Natural killer cell (primary cell): ENCODE results near the gene SLC26A8. TPM values are rescaled to one million over a fixed set of nuclear protein-coding genes. Genes with fewer than 3 reads are reported as not detected.

Experiments used
- ATAC-seq, 3 donors: fragments of 150-1000 bp in 2 of 3; fragments of 200-7000 bp in 1 of 3; cut with Tn5 transposase; 1 replicate in 1 of 3; 2 replicates in 2 of 3; pipeline ENCODE4 v1.10.0; 2021; ENCODE audit warnings: mild to moderate bottlenecking in 2 of 3, moderate library complexity in 2 of 3
- DNase-seq, 2 donors: peaks; one replicate each; pipeline versions ENCODE4 v3.0.0 to v3.0.0-alpha.2; 2013 to 2021; ENCODE audit warnings: mixed read lengths in 1 of 2
- H3K27ac ChIP-seq: one replicate; pipeline ENCODE4 v1.5.1; 2013; ENCODE audit warnings: mild to moderate bottlenecking, low read length
- H3K27me3 ChIP-seq: one replicate; pipeline ENCODE4 v1.6.1; 2013; ENCODE audit warnings: low read length; ENCODE audit not compliant: control insufficient read depth, insufficient read depth
- H3K36me3 ChIP-seq: one replicate; pipeline ENCODE4 v1.6.1; 2013; ENCODE audit warnings: low read length; ENCODE audit not compliant: control insufficient read depth, insufficient read depth
- H3K4me1 ChIP-seq: one replicate; pipeline ENCODE4 v1.6.1; 2013; ENCODE audit warnings: low read length; ENCODE audit not compliant: control insufficient read depth, insufficient read depth
- H3K4me3 ChIP-seq: one replicate; pipeline ENCODE4 v1.5.1; 2013; ENCODE audit warnings: low read length
- H3K9me3 ChIP-seq: one replicate; pipeline ENCODE4 v1.6.1; 2013; ENCODE audit warnings: low read length; ENCODE audit not compliant: control insufficient read depth, insufficient read depth
- H3K27ac Mint-ChIP-seq, 2 donors: one replicate each; pipeline ENCODE4 v1.8.0; 2022; ENCODE audit warnings: mild to moderate bottlenecking in 2 of 2, mixed read lengths in 2 of 2, moderate library complexity in 1 of 2
- H3K27me3 Mint-ChIP-seq, 2 donors: one replicate each; pipeline ENCODE4 v1.8.0; 2022; ENCODE audit warnings: low read depth in 2 of 2, mixed read lengths in 2 of 2
- H3K36me3 Mint-ChIP-seq: one replicate; pipeline ENCODE4 v1.8.0; 2022; ENCODE audit warnings: mixed read lengths
- H3K4me1 Mint-ChIP-seq, 2 donors: one replicate each; pipeline ENCODE4 v1.8.0; 2022; ENCODE audit warnings: mixed read lengths in 2 of 2
- H3K4me3 Mint-ChIP-seq: one replicate; pipeline ENCODE4 v1.8.0; 2022; ENCODE audit warnings: mild to moderate bottlenecking, moderate library complexity, mixed read lengths
- H3K9me3 Mint-ChIP-seq, 2 donors: one replicate each; pipeline ENCODE4 v1.8.0; 2022; ENCODE audit warnings: mixed read lengths in 2 of 2
- CTCF ChIP-seq: fragments of 200-600 bp; IDR thresholded peaks from one replicate; pipeline ENCODE4 v1.8.0; 2022; ENCODE audit warnings: antibody characterized with exemption
- WGBS: methylation state at CpG from one replicate; pipeline ENCODE4 v1.1.7; 2013; ENCODE audit warnings: missing lambda C conversion rate; ENCODE audit not compliant: insufficient coverage; 5-methylcytosine and 5-hydroxymethylcytosine counted together
- intact Hi-C: fragments of 100-400 bp; cut with micrococcal nuclease; formaldehyde crosslinking; loops from one replicate; pipeline ENCODE4 v1.14.2; 2022
- total RNA-seq, 4 donors: library from RNA; stranded (reverse); fragments of 120-200 nt in 1 of 4; gene quantifications; one replicate each; pipeline versions ENCODE4 v1.2.3 to v1.2.4, GENCODE V29; 2013 to 2022

Gene SLC26A8
- total RNA-seq, 3 donors from 2014 or later (not counting 1 experiment from before 2014, with no cell fraction given): 0.93 TPM; not detected in 2

GRCh38 chr6:35897036-35897435 lies 127.4 kb downstream of the SLC26A8 start:
- H3K27me3 ChIP-seq: no peaks in the 10 kb centered on the region
- H3K4me1 ChIP-seq: no peaks in the 10 kb centered on the region
- H3K9me3 ChIP-seq: no peaks in the 10 kb centered on the region
- WGBS: 100% methylated on average over 2 of the region's 3 CpGs
- Mint-ChIP-seq H3K27me3 (no peaks in the 10 kb centered on the region), H3K4me1 (peaks cover 6 to 15% of the 10 kb centered on the region in 2 donors), H3K9me3 (no peaks in the 10 kb centered on the region), H3K27ac (no peak overlapping the region), H3K36me3 (no peaks in the 10 kb centered on the region), H3K4me3 (no peak overlapping the region)
- DNase-seq: no peak
- no peak overlapping the region for H3K4me3 ChIP-seq
- no peak for ATAC-seq
- H3K27ac ChIP-seq: no peak overlapping the region
- no peak for TF ChIP-seq CTCF
- intact Hi-C loops: no loop called here
- H3K36me3 ChIP-seq: peaks cover 3% of the 10 kb centered on the region

DNA sequence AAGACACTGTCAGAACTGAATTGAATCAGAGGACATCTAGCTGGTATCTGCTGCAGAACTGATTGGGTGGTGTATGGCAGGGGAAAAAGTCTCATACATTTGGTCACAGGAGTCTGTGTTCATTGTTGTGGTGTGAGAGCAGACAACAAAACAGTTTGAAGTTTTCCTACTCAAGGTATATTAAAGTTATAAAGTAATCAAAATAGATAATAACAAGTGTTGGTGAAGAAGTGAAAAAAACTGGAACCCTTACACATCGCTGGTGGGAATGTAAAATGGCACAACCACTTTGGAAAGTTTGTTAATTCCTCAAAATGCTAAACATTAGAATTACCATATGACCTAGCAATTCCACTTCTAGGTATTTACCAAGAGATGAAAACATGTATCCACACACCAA lies 128.2 kb downstream of the SLC26A8 start:
- H3K27ac Mint-ChIP-seq: peak overlapping the region in 1 of 2 donors; percentile 52
- ATAC-seq (no peak), DNase-seq (no peak)
- H3K9me3 ChIP-seq: no peaks in the 10 kb centered on the region
- H3K36me3 Mint-ChIP-seq: no peaks in the 10 kb centered on the region
- H3K27me3 Mint-ChIP-seq: no peaks in the 10 kb centered on the region
- intact Hi-C loops: no loop called here
- H3K27ac ChIP-seq: no peak overlapping the region
- no peak for TF ChIP-seq CTCF
- no peak overlapping the region for H3K4me3 Mint-ChIP-seq
- no peaks in the 10 kb centered on the region for H3K27me3 ChIP-seq
- peaks cover 6 to 15% of the 10 kb centered on the region in 2 donors for H3K4me1 Mint-ChIP-seq
- no peak overlapping the region for H3K4me3 ChIP-seq
- H3K9me3 Mint-ChIP-seq: no peaks in the 10 kb centered on the region
- WGBS: no CpG with 5 or more reads among the region's 1 CpG
- no peaks in the 10 kb centered on the region for H3K4me1 ChIP-seq
- H3K36me3 ChIP-seq: peaks cover 3% of the 10 kb centered on the region

DNA sequence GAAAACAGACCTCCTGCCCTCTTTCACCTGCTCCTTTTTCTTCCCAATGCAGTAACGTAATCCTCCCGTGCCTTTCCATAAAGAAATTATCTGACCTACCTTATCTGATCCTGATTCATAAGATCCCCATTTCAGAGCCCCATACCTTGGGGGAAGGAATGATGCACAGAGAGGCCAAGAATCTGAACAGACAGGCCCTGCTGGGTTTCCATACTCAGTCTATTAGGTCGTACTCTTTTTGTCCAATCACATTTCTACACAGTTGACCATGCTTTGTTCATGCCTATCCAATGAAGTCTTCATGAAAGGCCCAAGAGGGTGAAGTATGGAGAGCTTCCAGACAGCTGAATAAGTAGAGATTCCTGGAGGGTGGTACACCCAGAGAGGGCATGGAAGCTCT lies 128.9 kb downstream of the SLC26A8 start:
- H3K27me3 Mint-ChIP-seq: no peaks in the 10 kb centered on the region
- Histone ChIP-seq H3K36me3 (peaks cover 3% of the 10 kb centered on the region), H3K9me3 (no peaks in the 10 kb centered on the region), H3K27ac (no peak overlapping the region), H3K4me1 (no peaks in the 10 kb centered on the region), H3K4me3 (no peak overlapping the region), H3K27me3 (no peaks in the 10 kb centered on the region)
- no peaks in the 10 kb centered on the region for H3K9me3 Mint-ChIP-seq
- H3K27ac Mint-ChIP-seq: peak overlapping the region in 1 of 2 donors; percentile 52
- 86% methylated on average over 2 of the region's 3 CpGs for WGBS
- intact Hi-C loops: no loop called here
- ATAC-seq (no peak), DNase-seq (no peak)
- H3K4me3 Mint-ChIP-seq: no peak overlapping the region
- no peak for TF ChIP-seq CTCF
- peaks cover 6 to 15% of the 10 kb centered on the region in 2 donors for H3K4me1 Mint-ChIP-seq
- H3K36me3 Mint-ChIP-seq: no peaks in the 10 kb centered on the region

- Histone ChIP-seq H3K4me1 (no peaks in the 10 kb centered on the region), H3K27me3 (no peaks in the 10 kb centered on the region), H3K4me3 (no peak overlapping the region), H3K9me3 (no peaks in the 10 kb centered on the region), H3K36me3 (no peaks in the 10 kb centered on the region), H3K27ac (no peak overlapping the region)
- no peak for DNase-seq
- ATAC-seq: no peak
- H3K9me3 Mint-ChIP-seq: no peaks in the 10 kb centered on the region
- intact Hi-C loops: no loop called here
- TF ChIP-seq CTCF: no peak
- no peaks in the 10 kb centered on the region for H3K27me3 Mint-ChIP-seq
- H3K4me3 Mint-ChIP-seq: no peak overlapping the region
- peaks cover 6 to 15% of the 10 kb centered on the region in 2 donors for H3K4me1 Mint-ChIP-seq
- no peak overlapping the region for H3K27ac Mint-ChIP-seq
- WGBS: 88% methylated on average over 1 of the region's 2 CpGs
- no peaks in the 10 kb centered on the region for H3K36me3 Mint-ChIP-seq
Measured at GRCh38 chr6:35894776-35895175, 129.7 kb downstream of the SLC26A8 start.
